HG02970 (cell line): ENCODE measurements around the gene FAM151A.

Source experiments
- ATAC-seq: cut with Tn5 transposase; IDR thresholded peaks from one replicate; pipeline ENCODE4 v1.9.1; 2021; ENCODE audit warnings: mild to moderate bottlenecking, moderate library complexity, moderate number of reproducible peaks; ENCODE audit not compliant: unreplicated experiment, low FRiP score

The FAM151A gene

DNA sequence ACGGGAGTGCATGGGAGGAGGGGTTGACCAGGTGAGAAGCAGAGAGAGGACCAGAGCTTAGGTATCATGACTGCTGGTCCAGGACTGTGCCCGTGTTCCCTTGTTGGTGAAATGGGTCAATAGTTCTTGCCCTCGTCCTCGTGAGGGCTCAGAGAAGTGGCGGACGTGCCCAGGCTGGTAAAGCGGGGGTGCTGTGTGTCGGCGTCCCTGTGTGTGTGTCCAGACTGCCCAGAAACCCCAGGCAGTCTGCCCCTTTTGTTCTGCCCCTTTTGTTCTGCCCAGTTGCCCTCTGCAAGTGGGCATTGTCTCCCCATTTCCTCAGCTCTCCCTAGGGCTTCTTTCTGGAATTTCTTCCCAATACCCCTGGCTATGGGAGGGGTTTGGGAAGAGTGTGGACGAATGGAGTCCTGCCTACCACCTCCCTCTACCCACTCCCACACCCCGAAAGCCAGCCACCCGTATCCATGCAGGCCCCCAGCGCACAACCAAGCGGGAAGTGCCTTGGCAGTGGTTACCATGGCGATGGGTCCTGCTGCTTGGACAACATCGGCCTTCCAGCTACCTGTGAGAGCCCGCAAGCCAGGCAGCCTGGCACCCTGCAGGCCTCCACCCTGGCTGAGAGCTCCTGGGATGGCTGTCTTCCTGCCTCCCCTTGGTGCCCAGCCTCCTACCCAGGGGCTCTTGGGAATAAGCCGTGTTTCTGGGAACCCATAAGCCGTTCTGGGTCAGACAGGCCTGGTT lies 40.6 kb downstream of the FAM151A start:
- ATAC-seq: no peak

DNA sequence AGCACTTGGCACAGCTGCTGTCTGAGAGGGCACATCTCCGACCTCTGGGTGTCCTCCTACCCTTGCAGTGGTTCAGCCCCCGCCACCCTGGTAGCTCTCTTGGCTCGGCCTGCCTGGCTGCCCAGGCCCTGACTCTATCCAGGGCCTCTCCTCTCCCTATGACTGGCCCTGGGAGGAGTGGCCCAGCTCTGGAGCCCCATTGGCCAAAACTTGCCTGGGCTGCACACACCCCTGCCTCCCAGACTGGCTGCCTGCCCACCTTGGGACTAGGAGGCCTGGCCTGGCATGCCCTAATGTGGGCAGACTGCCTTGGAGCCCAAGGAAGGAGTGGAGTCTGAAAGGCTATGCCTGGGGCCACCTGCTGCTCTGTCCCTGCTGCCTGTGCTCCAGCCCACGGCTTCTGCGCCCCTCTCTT lies 41.7 kb downstream of the FAM151A start:
- ATAC-seq: no peak

DNA sequence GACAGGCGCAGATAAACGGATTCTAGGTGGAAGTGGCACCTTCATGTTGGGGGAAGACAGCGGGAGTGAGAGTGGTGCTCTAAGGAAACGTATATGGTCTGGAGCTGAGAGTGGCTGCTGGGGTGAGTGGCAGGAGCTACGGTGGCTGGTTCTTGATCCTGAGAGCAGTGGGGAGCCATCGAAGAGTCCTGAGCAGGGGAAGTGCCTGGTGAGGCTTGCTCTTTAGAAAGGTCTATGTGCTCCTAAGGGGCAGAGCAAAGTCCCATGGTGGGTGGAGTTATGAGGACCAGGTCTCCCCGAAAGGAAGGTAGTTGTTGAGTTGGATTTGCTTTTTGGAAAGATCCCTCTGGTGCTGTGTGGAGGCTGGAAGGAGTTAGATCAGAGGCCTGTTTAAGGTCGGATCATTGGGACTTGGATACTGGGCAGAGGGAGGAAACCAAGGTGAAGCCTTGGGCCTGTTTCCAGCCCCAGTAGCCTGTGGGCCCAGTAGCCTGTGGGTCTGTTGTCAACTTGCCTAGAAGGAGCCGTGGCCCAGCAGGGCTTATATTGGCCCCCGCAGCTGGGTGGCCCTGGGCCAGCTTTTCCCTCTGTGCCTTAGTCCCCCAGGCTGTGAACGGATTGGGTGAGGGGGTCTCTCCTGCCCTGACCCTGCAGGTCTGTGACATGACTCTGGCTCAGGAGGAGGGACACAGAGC lies 42.3 kb downstream of the FAM151A start:
- no peak for ATAC-seq

DNA sequence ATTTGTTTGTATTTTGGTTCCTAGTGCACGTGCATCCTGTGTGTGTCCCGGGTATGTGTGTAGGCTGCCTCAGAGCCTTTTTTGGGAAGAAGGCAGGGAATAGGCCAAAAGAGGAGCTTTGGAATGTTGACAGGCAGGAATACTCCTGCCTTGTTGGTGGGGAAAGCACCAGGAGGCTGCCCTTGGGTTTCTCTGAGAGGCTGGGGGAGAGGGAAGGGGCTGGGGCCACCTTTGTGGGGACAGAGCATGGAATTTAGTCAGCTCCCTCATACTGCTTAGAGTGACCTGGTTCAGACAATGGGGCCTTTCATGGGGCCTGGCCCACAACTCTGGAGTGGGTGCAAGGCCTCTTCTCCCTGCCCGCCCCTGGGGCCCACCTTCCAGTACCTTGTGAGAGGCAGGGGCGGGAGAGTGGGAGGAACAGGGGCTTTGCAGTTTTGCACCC lies 44.0 kb downstream of the FAM151A start:
- ATAC-seq: no peak

DNA sequence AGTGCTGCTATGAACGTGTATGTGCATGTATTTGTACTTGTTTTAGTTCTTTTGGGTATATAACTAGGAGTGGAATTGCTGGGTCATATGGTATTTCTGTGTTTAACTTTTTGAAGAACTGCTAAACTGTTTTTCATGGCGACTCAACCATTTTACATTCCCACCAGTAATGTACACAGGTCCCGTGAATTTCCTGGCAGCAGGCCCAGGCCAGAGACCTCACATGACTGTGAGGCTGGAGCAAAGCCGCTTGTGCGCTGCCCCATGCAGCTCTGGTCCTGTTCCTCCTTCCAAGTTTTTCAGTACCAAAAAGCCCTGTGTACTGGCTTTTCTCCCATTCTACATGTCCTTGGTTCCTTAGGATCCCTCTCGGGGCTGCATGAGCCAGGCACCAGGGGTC lies 45.7 kb downstream of the FAM151A start:
- no peak for ATAC-seq

DNA sequence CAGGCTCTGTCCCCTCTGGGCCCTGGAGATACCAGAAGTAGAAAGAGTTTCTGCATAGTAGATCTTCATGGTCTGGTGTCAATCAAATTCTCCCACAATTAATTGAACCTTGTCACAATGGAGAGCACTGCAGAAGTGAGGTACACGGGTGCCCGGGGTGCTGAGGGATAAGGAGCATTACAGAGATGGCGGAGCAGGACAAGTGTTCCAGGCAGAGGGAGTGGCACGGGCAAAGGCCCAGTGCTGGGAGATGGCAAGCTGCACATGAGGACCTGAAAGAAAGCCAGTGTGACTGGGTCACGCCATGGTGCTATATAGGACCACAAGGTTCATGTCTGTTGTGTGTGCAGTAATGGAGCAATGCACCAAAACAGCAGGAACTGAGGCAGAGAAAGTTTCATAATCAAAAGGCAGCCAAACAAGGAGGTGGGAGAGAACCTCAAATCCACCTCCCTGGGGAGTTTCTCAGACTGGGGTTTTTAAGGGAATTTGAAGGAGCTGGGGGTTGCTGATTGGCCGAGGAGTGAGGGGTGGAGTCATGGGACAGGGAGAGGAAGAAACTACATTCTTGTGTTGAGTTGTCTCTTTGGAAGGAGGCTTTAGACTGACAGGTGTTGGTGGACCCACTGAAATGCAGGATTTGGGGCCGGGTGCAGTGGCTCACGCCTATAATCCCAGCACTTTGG lies 47.6 kb downstream of the FAM151A start:
- ATAC-seq: no peak

DNA sequence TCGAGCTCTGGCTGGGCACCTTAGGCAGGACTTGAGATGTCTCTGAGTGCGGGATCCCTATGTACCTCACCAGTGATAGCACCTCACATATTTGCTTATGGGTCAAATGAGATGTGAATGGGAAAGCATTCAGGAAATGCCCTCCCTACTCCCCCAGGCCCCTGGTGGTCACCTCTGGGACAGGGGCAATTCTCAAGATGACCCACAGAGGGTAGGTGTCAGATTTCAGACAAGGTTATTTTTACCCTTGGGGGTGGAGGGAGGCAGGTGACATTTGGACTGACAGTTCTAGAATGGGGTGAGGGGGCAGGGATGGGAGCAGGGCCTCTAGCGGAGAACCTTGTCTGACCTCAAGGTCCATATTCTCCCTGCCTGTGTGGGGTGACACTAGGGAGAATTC lies 48.2 kb downstream of the FAM151A start:
- ATAC-seq: no peak

DNA sequence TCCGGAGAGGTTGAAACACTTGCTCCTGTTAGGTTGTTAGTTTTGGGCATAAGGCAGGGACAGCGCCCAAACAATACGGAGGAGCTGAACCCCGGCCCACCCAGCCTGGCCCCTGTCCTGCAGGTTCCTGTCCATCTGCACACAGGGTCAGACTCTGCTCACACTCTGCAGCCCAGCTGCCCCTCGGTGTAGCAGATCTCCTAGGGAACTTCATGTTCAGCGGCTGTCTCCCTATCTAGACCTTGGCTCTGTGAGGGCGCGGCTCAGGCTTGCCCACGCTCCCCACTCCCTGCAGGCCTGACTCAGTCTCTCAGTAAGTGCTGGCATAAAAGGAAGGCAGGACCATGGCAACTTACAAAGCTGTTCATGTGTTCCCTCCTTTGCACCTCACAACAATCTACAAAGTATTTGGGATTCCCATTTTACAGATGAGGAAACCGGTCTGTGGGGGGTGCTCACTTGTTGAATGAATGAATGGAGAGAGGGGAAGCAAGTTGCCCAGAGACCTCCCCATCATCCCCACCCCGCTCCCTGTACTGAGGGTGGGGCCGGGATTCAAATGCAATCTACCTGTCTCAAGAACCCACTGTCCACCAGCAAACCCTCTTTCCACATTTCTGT lies 49.1 kb downstream of the FAM151A start:
- no peak for ATAC-seq

DNA sequence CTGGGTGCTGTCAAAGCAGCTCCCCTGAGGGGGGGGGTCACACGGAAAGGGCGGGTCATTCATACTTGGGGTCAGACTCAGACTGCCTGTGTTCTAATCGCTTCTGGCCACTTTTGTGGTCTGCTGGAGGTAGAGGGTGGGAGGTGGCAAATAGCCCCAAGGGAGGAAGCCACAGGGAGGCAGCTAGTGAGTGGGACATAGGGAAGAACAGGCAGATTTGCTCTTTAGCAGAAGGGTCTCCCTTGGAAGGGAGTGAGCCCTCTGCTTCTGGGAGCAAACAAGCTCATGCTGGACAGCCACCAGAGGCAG lies 50.8 kb downstream of the FAM151A start:
- ATAC-seq: no peak

DNA sequence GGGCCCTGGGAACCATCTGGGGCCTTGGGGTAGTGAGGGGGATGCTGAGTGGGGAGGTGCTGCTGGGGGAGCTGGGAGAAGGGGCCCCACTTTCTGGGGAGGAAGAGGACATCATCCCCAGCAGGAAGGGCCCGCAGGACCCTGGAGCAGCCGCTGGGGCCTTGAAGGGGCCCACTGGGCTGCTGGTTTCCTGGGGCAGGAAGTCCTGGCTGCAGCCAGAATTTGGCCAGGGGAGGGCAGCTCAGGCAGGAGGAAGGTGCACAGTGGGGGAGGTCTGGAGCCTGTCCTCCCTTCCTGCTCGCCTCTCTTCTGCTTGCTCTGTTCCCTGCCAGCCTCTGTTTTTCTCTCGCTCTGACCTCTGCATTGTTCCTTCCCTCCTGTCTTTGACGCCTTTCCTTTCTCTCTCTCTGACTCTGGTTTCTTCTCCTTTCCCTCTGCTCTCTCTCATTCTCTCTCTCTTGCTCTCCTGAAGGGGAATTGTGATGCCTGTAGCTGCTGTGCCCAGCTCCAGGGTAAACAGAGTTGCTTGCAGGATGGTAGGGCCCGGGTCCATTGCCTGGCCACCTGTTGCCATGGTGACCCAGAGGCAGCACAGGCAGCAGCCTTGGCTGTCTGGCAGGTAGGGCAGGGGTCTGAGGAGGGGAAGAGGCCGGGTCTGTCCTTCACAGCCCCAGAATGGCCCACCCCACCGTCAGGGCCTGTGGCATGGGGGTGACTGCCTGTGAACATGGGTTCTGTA lies 51.4 kb downstream of the FAM151A start:
- no peak for ATAC-seq

DNA sequence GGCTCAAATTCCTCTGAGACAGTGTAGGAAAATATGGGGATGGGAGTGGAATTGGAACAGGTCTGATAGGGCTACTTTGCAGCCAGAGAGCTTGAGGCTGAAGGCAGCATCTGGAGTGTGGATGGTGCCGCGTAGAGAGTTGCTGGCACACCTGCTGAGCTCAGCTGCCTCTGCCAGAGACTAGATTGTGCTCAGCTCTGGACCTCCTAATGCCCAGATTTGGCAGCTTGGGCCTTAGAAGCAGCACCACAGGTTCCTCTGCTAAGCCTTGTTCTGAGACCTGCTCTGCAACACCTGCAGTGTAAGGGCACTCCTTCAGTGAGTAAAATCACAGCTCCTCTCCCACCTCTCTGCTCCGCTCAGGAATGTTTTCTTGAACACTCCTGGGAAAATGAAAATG lies 52.0 kb downstream of the FAM151A start:
- ATAC-seq: no peak

DNA sequence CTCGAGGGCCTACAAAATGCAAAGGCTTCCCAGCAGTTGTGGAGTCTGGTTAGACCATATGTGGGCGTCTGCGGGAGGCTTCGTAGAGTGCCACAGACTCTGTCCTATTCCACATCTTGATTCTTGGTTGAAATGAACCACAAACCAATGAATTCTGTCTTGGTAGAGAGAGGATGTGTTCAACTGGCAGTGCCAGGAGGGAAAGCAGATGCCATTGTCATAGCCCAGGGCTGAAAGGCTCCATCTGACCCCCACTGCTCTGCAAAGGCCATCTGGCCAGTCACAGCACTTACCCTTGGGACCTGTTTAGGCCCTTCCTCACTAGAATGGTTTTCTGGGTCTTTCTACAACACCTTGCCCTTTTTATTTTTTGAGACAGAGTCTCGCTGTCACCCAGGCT lies 53.2 kb downstream of the FAM151A start:
- no peak for ATAC-seq

DNA sequence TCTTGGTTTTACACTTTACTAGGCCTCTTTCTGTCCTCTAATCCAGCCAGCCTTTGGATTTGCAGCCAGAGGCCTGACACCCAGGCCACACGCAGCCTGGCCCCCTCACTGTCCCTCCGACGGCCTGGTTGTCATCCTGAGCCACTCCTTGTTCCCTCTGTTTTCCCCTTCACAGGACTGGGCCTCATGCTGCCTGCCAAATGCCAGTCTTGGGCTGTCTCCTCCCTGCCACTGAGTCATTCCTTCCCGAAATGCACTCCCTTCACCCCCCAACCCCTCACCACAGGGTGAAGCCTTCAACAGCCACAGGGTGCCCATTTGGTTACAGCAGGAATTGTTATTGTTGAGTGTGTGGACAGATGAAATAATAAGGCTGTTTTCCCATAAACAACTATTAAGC lies 54.0 kb downstream of the FAM151A start:
- no peak for ATAC-seq

DNA sequence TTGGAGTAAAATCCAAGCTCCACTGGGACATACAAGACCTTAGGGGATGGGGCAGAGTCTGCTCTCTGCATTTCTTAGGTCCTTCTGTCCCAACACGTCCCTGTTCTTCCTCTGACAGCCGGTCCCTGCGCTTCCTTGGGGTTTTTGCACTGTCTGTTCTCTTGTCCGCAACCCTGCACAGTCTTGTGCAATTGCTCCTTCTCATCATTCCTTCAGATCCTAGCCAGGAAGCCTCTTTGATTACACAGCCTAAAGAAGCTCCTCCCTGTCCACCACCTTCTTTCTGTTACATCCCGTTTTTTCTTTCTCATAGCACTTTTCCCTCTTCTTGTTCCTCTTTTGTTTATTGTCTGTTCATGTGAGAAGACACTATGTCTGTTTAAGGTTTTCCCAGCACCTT lies 55.4 kb downstream of the FAM151A start:
- no peak for ATAC-seq

DNA sequence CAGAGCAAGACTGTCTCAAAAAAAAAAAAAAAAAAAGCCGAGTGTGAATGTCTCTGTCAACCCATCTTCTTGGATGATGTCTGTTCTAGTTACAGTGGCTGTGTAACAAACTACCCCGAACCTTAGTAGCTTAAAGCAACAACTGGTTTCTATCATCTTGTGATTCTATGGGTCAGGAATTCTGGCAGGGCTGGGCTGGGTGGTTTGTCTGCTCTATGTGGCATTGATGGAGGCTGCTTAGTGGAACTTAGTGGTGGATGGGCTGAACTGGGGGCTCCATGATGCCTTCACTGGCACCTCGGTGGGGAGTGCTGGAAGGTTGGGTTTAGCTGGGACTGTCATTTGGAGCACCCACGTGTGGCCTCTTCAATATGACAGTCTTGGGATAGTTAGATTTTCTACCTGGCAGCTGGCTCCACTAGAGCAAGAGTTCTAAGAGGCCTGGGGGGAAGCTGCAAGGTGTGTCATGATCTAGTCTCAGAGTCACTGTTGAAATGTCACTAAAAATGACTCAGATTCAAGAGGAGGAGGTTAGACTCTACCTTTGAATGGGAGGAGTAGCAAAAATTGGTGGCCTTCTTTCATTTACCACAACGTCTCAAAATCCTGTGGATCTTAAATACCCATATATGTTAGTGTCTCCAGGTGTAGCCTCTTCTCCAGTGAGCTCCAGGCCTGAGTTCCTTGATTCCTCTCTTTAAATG lies 56.7 kb downstream of the FAM151A start:
- no peak for ATAC-seq

DNA sequence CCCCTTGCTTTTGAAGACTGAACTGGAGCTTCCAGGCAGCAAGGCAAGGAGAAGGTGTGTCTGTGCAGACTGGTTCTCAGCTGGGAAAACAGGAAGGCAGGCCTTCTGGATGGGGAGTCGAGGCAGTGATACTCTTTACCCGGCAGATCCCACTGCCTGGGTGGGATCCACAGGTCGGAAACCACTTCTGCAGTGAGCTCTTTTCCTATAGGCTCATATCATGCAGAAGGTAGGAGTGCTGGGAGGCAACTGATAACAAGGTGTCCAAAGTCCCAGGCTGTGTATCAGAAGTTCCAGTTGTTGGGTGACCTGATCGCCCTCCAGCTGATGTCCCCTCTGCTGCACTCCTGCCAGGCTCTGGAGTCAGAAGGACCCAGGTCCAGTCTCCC lies 58.2 kb downstream of the FAM151A start:
- no peak for ATAC-seq

DNA sequence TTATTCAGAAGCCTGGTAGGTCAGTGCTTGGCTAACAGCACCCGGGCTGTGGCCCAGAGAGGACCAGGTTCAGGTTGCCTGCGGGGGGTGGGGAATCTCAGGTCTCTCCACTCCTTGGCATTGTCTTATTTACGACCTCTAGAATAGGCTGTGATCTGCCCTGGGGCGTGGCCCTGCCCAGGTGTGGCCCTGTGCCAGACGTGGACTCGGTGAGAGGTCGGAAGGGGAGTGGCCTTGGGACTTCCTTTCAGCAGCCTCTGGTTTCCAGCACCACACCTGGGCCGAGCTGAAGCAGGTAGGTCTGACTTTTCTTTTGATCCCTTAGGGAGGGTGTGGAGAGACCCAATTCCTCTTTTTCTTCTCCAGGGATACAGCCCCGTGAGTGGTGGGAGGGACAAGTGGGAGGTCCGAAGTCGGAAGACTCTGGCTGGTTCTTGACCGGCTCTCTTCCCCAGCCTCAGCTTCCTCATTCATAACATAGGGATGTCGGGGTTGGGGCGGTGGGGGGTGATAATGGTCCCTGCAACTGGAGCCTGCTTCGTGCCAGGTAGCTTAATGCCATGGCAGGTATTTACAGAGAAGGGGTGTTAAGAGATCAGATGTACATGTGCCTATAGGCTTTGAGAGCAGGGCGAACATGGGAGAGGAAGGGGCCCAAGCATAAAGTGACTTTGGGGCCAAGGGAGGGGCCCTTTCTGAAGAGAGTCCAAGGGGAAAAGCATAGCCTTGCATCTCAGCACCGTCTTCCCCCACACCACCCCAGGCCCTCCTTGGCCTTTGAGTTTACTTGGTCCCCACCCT lies 58.8 kb downstream of the FAM151A start:
- no peak for ATAC-seq

DNA sequence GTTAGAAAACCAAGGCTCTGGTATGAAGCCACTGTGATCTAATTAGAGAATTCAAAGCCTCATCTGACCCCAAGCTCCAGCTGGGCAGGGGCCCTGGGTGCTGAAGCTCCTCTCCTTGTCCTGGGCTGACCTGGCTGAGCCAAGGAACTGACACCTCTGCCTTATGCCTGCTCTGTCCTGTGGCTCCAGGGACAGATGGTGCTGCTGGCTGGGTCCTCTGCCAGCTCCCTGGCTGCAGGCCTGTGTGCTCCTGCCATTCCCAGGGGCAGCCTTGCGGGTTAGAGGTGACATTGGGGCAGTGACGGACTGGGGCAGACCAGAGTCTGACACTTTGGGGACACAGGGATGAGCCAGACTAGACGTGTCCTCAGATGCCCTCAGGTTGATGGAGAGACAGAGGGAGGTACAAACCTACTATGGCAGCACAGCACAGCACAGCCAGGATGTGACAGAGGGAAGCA lies 63.5 kb downstream of the FAM151A start:
- no peak for ATAC-seq
